OCI-LY7 (cell line): Measurements from ENCODE around the gene SCGN. TPM values are rescaled to one million over a fixed set of nuclear protein-coding genes. Genes with fewer than 3 reads are reported as not detected.

Experiments used
- BruUV-seq: library from RNA; stranded (reverse); fragments of 400-500 nt; replicated peaks from 2 replicates; lab custom pipeline; 2021; lab: Mats Ljungman, UMichigan
- CTCF ChIA-PET: fragments of 300-600 bp; sonication (Branson Sonifier 250); formaldehyde crosslinking; loops from one replicate; lab custom pipeline; 2022; ENCODE audit warnings: antibody characterized with exemption; ENCODE audit not compliant: unreplicated experiment; lab: Charles Lee
- POLR2A ChIA-PET: fragments of 300-600 bp; sonication (Branson Sonifier 250); formaldehyde crosslinking; loops from one replicate; lab custom pipeline; 2022; ENCODE audit warnings: antibody characterized with exemption; lab: Charles Lee
- DNase-seq: peaks from one replicate; pipeline ENCODE4 v3.0.0-alpha.2; 2015; ENCODE audit warnings: low spot score
- H2AFZ ChIP-seq: fragments of 200-600 bp; sonication (generic), shearing (Covaris generic); 2 replicates; pipeline ENCODE4 v1.6.1; 2014; ENCODE audit warnings: mild to moderate bottlenecking, antibody characterized with exemption, low read length, moderate library complexity
- H3K27ac ChIP-seq: fragments of 200-600 bp; sonication (generic); 2 replicates; pipeline ENCODE4 v1.5.1; 2014; ENCODE audit warnings: mixed run types, low read depth, mild to moderate bottlenecking, moderate library complexity, low read length, inconsistent platforms; ENCODE audit not compliant: poor library complexity, severe bottlenecking
- H3K36me3 ChIP-seq: fragments of 200-600 bp; sonication (generic); 2 replicates; pipeline ENCODE4 v1.6.1; 2014; ENCODE audit warnings: mild to moderate bottlenecking, antibody characterized with exemption, low read length, moderate library complexity, mixed read lengths; ENCODE audit not compliant: insufficient read depth
- H3K4me1 ChIP-seq: fragments of 200-600 bp; sonication (generic); 2 replicates; pipeline ENCODE4 v1.5.1; 2014; ENCODE audit warnings: mild to moderate bottlenecking, low read length; ENCODE audit not compliant: insufficient read depth, poor library complexity, severe bottlenecking
- H3K4me2 ChIP-seq: fragments of 200-600 bp; sonication (generic); 2 replicates; pipeline ENCODE4 v1.6.1; 2014; ENCODE audit warnings: mild to moderate bottlenecking, low read length
- H3K4me3 ChIP-seq: fragments of 200-600 bp; sonication (generic); 2 replicates; pipeline ENCODE4 v1.5.1; 2014; ENCODE audit warnings: mild to moderate bottlenecking, low read depth, low read length; ENCODE audit not compliant: poor library complexity, severe bottlenecking
- H3K79me2 ChIP-seq: fragments of 200-600 bp; sonication (generic); 2 replicates; pipeline ENCODE4 v1.6.1; 2016; ENCODE audit warnings: low read depth, mild to moderate bottlenecking, low read length, moderate library complexity, mixed read lengths; ENCODE audit not compliant: insufficient read depth
- H3K9me2 ChIP-seq: fragments of 200-600 bp; sonication (generic); 2 replicates; pipeline ENCODE4 v1.6.1; 2016; ENCODE audit warnings: mild to moderate bottlenecking, low read length, mixed read lengths; ENCODE audit not compliant: insufficient read depth
- H3K9me3 ChIP-seq: fragments of 200-600 bp; sonication (generic); 2 replicates; pipeline ENCODE4 v1.6.1; 2014; ENCODE audit warnings: mild to moderate bottlenecking, mixed run types, low read length, mixed read lengths
- H4K20me1 ChIP-seq: fragments of 200-600 bp; sonication (generic); 2 replicates; pipeline ENCODE4 v1.6.1; 2014; ENCODE audit warnings: mild to moderate bottlenecking, antibody characterized with exemption, low read length, moderate library complexity, mixed read lengths; ENCODE audit not compliant: insufficient read depth
- CTCF ChIP-seq: fragments of 200-600 bp; sonication (generic); conservative IDR thresholded peaks from 2 replicates; pipeline ENCODE4 v1.5.1; 2014; ENCODE audit warnings: mild to moderate bottlenecking, antibody characterized with exemption, low read length, moderate library complexity, mixed read lengths
- EZH2phosphoT487 ChIP-seq: fragments of 200-600 bp; sonication (generic); IDR thresholded peaks from 2 replicates; pipeline ENCODE4 v1.6.1; 2018; ENCODE audit warnings: low read depth, borderline replicate concordance, mild to moderate bottlenecking, mixed run types, antibody characterized with exemption, low read length, moderate library complexity, mixed read lengths
- intact Hi-C: fragments of 100-400 bp; cut with micrococcal nuclease; formaldehyde crosslinking; loops from one replicate; pipeline ENCODE4 v1.10.0; 2022; ENCODE audit not compliant: unreplicated experiment
- total RNA-seq, 2 experiments: library from RNA; depleted of rRNA in 1 of 2; stranded (reverse); fragments of >200 nt in 1 of 2; shearing (Covaris generic) in 1 of 2; gene quantifications; 2 replicates each; pipeline ENCODE4 v1.2.3, GENCODE V29; 2014 to 2022

The SCGN gene
- total RNA-seq, 2 experiments from 2014 or later, result not detected

DNA sequence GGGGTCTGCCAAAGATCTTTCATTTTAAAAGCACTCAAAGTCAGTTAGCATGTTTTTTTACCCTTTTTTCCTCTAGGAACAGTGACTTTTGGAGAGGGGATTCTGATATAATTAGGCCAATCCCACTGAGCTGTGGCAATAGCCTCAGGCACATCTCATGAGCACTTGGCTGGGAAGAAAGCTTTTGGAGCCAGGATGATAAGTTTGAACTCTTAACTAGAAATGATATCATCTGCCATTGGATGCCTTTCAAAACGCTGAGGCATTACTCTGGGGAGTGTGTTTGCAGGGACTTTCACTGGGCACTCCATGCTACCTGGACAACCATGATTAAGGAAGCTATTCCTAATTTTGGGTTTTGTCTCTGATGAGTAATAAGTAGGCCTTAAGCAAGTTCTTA, 3.7 kb downstream of the SCGN start:
- no TSS peak for BruUV-seq
- H3K4me2 ChIP-seq, result no peak overlapping the region
- CTCF ChIA-PET, result no interaction called here
- H4K20me1 ChIP-seq, result no peaks in the 10 kb centered on the region; the same call in 1 of the 2 replicates
- H2AFZ ChIP-seq, result no peak overlapping the region
- no peak for TF ChIP-seq CTCF
- no peak for TF ChIP-seq EZH2phosphoT487
- no peak overlapping the region for H3K27ac ChIP-seq
- no peaks in the 10 kb centered on the region for H3K79me2 ChIP-seq
- H3K4me1 ChIP-seq, result no peaks in the 10 kb centered on the region
- H3K9me3 ChIP-seq, result no peaks in the 10 kb centered on the region
- no peak for DNase-seq
- H3K4me3 ChIP-seq, result no peak overlapping the region
- intact Hi-C loops, result no loop called here
- no peaks in the 10 kb centered on the region for H3K9me2 ChIP-seq
- H3K36me3 ChIP-seq, result no peaks in the 10 kb centered on the region
- POLR2A ChIA-PET, result no interaction called here

GRCh38 chr6:25659633-25660368, 7.8 kb downstream of the SCGN start:
- H3K79me2 ChIP-seq, result no peaks in the 10 kb centered on the region
- no peaks in the 10 kb centered on the region for H3K9me3 ChIP-seq
- intact Hi-C loops, result no loop called here
- H3K4me3 ChIP-seq, result no peak overlapping the region
- TF ChIP-seq EZH2phosphoT487 (no peak), CTCF (no peak)
- no peaks in the 10 kb centered on the region; the same call in 1 of the 2 replicates for H4K20me1 ChIP-seq
- ChIA-PET POLR2A (no interaction called here), CTCF (no interaction called here)
- no peak overlapping the region for H3K27ac ChIP-seq
- H3K36me3 ChIP-seq, result no peaks in the 10 kb centered on the region
- BruUV-seq, result no TSS peak
- H3K4me1 ChIP-seq, result no peaks in the 10 kb centered on the region
- H2AFZ ChIP-seq, result no peak overlapping the region
- no peak for DNase-seq
- no peaks in the 10 kb centered on the region for H3K9me2 ChIP-seq
- H3K4me2 ChIP-seq, result no peak overlapping the region

DNA sequence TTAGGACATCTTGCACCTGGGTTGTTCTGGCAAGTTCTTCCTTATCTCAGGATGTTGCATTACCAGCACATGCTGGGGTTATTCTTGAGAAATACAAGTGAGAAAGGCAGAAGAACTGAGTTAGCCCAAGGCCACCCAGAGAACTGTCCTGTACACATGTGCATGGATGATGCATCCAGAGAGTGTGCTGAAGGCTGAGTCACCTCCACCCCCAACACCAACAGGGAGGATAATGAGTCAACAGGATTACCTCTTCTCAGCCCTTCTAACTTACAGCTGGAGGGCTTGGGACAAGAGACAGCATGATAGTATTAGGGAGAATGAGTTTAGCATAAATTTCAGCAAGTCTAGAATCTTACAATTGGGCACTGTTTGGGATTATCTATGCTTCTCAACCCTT, 8.5 kb downstream of the SCGN start:
- H3K4me3 ChIP-seq, result no peak overlapping the region
- H3K27ac ChIP-seq, result no peak overlapping the region
- H3K79me2 ChIP-seq, result no peaks in the 10 kb centered on the region
- H3K4me1 ChIP-seq, result no peaks in the 10 kb centered on the region
- no peaks in the 10 kb centered on the region for H3K36me3 ChIP-seq
- CTCF ChIA-PET, result no interaction called here
- no peak overlapping the region for H2AFZ ChIP-seq
- no peaks in the 10 kb centered on the region for H3K9me3 ChIP-seq
- H4K20me1 ChIP-seq, result no peaks in the 10 kb centered on the region; the same call in 1 of the 2 replicates
- intact Hi-C loops, result no loop called here
- H3K9me2 ChIP-seq, result no peaks in the 10 kb centered on the region
- H3K4me2 ChIP-seq, result no peak overlapping the region
- TF ChIP-seq EZH2phosphoT487 (no peak), CTCF (no peak)
- no TSS peak for BruUV-seq
- no peak for DNase-seq
- POLR2A ChIA-PET, result no interaction called here
